Measurements from ENCODE around the gene AKAP8.
"Not testable (repeated sequence)": the region's sequence is repeated elsewhere in the genome, so short reads cannot be mapped to it uniquely, and the experiment has no call there.

AKAP8 gene

DNA sequence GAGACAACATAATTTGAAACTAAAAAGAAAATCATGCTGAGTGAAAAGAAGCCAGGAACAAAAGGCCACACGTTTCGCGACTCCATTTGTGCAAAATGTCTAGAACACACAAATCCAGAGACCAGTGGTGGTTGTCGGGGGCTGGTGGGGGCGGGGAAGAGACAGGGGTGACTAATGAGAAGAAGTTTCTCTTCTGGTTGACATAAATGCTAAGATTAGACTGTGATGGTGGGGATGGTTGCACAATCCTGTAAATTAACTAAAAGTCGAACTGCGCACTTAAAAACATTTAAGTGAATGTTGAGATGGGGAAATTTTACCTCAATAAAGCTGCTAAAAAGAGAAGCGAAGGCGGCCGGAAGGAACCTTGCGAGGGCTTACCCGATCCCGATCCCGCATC lies 7.1 kb downstream of the AKAP8 start:
- no peak for DNase-seq

DNA sequence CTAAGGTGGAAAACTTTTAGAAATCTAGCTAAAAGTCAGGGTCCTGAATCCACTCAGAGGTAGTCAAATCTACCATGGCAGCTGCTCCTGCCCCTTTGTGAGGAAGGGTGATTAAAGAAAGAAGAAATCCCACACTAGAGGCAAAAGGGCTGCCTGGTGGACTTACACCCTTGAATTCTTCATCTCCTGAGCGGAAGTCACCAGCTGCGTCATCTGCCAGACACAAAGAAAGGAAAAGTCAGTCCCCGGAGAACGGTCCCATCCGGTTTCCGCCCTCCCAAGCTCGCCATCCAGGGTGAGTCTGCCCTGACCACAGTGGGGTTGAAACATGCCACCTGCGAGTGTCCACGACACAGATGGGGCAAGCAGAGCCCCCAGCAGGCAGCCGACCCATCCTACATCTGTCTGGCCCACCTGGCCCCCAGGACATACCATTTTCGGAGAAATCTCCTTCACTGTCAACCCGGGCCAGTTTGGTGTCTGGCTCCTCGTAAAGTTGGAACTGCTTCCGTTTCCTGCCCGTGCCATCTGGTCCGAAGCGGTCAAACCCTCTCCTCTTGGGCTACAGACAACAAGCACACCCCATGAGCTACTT lies 7.7 kb downstream of the AKAP8 start:
- DNase-seq = no peak

DNA sequence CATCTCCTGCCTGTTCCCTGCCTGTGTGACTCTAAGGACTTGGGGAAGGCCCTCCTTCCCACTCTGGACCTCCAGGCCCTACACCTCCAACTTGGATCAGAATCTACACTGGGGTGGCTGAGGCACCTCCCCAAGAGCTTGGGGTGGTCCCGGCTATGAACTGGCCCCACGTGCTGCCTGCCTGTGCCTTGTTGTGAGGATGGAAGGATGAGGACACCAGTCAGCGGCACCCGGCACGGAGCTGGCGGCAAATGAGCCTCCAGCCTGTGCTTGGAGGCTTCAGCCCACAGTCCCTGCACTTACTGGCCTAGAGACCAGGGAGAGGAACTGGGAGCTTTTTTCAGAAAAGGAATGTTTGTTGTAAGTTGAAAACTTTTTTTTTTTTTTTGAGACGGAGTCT lies 8.5 kb downstream of the AKAP8 start:
- no peak for DNase-seq

DNA sequence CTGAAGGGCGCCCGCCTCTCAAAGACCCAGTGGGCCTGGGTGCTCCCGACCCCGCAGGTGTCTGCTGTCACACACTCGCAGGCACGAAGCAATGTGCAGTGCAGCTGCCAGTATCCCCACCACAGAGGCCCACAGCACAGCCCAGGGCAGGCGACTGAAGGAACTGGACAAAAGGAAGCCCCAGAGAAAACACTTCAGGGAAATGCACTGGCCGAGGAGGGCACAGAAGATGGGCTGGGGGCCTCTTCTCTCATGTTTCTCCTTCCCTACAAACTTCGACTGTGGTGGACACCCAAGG lies 10.0 kb downstream of the AKAP8 start:
- DNase-seq = no peak

DNA sequence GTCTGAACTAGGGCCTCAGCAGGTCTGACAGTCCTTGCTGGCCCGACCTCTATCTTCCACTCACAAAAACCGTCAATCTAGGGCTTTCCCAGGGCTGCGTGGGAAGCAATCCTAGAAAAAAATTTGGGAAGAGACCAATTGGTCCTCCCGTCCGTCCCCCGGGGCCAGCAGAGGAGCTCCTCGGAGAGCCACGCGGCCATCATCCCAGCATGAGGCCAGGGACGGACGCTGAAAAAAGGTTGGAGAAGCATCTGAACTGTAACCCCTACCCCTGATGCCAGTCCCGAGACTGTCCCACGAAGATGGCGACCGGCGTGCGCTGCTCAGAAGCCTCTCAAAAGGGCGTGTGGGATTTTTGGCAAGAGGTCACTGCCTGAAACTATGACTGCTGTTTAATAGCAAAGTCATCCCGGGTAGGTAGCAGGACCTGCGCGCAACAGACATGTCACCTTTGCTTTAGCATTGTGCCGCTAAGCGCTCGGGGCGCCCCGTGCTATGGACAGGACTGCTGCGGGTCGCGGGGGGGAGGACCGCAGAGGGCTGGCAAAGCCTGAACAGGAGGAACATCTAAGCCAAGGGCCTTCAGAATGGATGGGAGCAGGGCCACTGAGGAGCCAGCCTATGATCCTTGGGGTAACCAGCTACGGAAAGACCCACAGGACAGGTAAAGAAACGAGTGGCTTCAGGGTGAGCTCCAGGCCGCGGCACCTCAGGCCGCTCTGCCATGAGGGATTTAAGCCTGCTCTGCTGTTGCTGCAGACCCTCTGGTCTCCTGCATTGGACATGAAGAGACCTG lies 10.6 kb downstream of the AKAP8 start:
- DNase-seq = no peak

DNA sequence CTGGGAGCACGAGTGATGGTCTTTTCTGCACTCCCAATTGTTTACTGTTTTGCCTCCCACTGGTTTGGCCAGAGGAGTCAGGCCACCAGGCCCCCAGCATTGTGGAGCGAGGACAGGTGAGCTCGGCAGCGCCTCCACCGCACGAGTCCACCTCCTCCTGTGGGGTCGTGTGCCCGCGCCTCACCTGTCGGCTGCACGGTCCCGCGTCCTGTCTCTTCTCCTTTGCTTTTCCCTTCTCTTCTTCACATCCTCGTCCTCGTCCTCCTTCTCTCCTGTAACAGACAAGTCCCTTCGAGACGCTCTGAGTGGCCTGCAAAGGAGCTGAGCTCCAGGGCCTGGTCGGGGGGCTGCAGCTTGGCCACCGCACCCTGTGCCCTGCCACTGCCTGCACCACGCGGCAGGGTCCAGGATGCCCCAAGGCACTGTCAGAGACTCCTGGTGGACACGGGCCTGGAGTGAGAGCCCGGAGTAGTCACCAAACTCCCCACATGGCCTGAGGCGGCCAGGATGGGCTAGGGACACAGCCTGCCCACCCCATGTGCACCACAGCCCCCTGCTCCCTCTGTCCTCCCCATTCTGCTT lies 11.4 kb downstream of the AKAP8 start:
- no peak for DNase-seq

DNA sequence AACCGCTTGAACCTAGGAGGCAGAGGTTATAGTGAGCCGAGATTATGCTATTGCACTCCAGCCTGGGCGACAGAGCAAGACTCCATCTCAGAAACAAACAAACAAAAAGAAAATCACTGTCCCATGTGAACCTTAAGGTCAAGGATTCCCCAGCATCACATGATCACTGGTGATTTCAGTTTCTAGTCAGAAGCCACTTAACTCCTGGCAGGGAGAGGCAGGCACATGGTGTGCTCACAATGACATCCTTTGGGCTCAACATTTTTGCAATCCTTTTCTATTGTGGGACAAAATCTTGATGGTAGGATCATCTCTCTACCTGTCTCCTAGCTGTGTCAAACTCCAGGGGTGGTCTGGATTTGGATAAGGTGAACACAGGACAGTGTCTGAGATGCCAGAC lies 12.1 kb downstream of the AKAP8 start:
- DNase-seq = no peak

DNA sequence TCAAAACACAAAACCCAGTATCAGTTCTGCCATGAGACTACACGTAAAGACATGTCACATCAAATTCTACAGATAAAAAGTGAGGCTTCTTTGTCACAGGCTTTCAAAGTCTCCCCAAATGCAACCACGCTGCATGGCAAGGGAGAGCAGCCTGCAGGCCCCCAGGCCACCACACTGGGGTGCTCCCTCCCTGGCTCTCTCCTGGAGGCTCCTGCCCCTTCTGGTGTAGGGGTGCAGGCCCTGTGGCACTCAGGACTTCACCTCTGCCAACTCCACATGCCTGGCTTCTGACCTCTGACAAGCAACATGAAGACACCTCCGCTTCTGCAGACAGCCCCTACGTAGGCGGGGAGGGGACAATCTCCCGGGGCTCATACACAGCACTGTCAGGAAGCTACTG lies 14.3 kb downstream of the AKAP8 start:
- DNase-seq = no peak

DNA sequence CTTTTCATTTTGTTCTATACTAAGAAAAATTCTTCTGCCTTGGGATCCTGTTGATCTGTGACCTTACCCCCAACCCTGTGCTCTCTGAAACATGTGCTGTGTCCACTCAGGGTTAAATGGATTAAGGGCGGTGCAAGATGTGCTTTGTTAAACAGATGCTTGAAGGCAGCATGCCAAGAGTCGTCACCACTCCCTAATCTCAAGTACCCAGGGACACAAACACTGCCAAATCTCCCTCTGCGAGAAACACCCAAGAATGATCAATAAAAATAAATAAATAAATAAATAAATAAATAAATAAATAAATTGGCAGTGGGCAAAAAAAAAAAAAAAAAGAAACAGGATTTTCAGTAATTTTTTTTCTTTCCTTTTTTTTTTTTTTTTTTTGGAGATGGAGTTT lies 15.8 kb downstream of the AKAP8 start:
- not testable (repeated sequence) for DNase-seq

DNA sequence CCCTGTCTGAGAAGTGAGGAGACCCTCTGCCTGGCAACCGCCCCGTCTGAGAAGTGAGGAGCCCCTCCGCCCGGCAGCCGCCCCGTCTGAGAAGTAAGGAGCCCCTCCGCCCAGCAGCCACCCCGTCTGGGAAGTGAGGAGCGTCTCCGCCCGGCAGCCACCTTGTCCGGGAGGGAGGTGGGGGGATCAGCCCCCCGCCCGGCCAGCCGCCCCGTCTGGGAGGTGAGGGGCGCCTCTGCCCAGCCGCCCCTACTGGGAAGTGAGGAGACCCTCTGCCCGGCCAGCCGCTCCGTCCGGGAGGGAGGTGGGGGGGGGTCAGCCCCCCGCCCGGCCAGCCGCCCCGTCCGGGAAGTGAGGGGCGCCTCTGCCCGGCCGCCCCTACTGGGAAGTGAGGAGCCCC lies 16.5 kb downstream of the AKAP8 start:
- not testable (repeated sequence) for DNase-seq

DNA sequence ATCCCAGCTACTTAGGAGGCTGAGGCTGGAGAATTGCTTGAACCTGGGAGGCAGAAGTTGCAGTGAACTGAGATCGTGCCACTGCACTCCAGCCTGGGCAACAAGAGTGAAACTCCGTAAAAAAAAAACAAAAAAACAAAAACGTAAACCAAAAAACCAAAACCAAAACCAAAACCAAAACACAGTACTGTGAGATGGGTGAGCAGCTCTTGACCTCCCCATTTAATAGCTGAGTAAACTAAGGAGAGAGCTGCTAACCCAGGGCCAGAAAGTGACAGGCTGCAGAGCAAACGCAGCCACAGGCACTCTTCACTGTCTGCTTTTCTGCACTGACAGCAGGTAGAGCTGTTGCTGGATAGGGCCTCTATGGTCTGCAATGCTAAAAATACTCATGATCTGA lies 19.6 kb downstream of the AKAP8 start:
- DNase-seq = not testable (repeated sequence)

DNA sequence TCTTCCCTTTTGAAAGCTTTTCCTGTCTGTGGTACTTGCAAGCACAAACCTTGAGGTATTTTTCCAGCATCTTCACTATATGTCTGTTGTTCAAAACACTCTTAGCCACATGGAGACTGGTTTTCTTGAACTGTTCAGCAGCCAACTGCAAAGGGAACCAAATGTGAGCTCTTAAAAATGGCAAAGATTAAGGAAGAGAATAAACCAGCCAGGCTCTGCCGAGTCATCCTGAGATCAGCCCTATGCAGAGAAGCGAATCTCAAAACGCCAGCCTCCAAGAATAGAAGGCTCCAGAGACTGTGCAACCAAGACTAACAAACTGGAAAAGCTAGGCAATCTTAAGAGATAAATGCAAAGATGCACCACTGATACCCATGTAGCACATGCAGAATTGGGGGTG lies 20.7 kb downstream of the AKAP8 start:
- DNase-seq = no peak

DNA sequence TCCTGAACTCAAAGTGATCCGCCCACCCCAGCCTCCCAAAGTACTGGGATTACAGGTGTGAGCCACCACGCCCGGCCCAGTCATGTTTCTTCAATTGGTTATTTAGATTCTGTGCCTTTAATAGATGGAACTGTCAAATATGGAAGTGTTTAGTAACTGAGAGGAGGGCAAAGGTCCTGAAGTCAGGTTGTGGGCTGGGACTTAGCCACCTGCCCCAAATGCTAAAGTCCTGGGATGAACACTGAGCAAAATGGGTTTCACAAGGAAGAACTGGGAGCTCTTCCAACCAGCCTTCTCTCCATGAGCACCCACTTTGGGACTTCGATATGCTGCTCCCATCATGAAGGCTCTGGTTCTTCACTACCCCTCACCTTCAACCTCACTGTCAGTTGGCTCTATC lies 21.7 kb downstream of the AKAP8 start:
- no peak for DNase-seq

DNA sequence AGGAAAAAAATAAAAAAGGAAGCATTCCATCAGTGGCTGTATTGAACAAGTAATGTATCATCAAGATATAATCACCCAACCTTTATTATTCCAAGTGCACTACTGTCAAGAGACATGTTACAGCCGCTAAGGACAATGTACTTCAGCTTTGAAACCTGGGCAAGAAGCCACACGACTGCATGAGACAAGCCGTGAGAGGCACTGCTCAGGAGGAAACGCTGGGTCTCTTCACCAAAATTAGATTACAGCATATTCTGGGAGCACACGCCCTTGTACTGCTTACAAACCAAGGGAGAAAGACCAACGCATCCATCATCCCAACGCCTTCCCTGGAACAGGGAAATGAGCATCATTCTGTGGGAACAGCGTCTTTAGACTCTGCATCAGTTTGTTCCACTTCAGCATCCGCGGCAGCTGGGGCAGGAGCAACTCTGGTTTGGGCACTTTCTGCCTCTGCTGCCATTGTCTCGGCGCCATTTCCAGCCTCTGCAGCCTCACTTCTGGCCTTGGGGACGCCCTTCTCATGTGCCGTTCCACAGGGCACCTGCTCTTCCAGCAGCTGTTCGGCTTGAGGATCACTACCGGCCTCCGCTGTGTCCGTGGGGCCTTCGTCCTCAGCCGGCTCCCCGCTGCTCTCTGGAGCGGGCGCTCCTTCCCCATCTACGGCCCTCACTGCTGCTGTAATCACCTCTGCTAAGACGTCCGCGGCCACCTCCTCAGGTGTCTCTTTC lies 24.9 kb downstream of the AKAP8 start:
- DNase-seq = no peak

DNA sequence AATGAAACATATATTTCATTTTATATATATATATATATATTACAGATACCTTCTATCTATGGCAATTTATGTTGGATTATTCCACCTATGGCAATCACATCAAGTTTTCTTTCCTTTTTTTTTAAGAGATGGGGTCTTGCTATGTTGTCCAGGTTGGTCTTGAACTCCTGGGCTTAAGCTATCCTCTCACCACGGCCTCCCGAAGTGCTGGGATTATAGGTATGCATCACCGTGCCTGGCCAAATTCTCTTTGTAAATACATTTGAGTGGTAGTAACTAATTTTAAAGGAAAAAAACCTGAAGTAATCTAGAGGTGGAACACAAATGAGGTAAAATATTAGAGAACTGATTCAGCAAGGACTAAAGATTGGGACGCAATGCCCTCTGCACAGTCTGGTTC lies 25.7 kb downstream of the AKAP8 start:
- DNase-seq = no peak

DNA sequence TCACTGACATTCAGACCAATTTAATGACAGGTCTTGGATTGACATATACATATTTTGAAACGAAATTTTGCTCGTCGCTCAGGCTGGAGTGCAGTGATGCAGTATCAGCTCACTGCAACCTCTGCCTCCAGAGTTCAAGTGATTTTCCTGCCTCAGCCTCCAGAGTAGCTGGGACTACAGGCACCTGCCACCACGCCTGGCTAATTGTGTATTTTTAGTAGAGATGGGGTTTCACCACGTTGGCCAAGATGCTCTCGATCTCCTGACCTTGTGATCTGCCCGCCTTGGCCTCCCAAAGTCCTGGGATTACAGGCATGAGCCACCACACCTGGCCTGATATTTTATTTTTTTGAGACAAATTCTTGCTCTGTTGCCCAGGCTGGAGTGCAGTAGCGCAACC lies 27.1 kb downstream of the AKAP8 start:
- DNase-seq = not testable (repeated sequence)

DNA sequence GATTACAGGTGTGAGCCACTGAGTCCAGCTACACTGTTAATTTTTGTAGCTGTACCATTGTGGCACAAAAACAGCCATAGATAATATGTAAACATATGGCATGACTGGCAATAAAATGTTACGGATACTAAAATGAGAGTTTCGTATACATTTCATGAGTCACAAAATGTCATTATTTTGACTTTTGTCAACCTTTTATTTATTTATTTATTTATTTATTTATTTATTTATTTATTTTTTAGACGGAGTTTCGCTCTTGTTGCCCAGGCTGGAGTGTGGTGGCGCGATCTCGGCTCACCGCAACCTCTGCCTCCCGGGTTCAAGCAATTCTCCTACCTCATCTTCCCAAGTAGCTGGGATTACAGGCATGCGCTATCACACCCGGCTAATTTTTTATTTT lies 38.3 kb downstream of the AKAP8 start:
- not testable (repeated sequence) for DNase-seq

DNA sequence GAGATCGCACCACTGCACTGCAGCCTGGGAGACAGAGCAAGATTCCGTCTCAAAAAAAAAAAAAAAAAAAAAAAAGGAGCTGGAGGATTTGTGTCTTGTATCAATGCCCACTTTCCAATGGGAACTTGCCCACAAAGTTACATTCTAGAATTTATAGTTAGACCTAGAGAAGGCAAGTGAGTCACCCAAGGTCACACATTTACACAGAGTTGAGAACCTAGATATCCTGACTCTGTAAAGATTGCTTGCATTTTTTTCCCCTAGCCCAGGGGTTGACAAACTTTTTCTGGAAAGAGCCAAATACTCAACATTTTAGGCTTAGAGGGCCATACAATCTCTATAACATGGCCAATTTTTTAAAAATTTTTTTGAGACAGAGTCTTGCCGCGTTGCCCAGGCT lies 39.5 kb downstream of the AKAP8 start:
- DNase-seq = no peak

DNA sequence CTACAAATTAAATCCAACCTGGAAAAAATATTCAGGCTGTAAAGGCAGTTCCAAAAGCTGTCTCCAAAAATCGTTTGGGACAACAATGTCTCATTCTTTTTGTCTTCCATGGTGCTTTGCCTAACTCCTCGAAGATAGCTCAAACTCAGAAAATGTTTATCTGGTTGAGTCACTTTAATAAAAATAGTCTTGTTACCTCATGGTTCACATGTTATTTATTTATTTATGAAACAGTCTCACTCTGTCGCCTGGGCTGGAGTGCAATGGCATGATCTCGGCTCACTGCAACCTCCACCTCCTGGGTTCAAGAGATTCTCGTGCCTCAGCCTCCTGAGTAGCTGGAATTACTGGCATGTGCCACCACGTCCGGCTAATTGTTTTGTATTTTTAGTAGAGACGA lies 42.4 kb downstream of the AKAP8 start:
- DNase-seq = no peak

DNA sequence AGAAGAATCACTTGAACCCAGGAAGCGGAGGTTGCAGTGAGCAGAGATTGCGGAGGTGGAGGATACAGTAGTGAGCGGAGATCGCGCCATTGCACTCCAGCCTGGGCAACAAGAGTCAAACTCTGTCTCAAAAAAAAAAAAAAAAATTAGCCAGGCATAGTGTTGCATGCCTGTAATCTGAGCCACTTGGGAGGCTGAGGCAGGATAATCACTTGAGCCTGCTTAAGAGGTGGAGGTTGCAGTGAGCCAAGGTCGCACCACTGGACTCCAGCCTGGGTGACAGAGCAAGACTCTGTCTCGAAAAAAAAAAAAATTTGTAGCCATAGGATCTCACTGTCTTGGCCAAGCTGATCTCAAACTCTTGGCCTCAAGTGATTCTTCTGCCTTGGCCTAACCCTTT lies 43.6 kb downstream of the AKAP8 start:
- not testable (repeated sequence) for DNase-seq

DNA sequence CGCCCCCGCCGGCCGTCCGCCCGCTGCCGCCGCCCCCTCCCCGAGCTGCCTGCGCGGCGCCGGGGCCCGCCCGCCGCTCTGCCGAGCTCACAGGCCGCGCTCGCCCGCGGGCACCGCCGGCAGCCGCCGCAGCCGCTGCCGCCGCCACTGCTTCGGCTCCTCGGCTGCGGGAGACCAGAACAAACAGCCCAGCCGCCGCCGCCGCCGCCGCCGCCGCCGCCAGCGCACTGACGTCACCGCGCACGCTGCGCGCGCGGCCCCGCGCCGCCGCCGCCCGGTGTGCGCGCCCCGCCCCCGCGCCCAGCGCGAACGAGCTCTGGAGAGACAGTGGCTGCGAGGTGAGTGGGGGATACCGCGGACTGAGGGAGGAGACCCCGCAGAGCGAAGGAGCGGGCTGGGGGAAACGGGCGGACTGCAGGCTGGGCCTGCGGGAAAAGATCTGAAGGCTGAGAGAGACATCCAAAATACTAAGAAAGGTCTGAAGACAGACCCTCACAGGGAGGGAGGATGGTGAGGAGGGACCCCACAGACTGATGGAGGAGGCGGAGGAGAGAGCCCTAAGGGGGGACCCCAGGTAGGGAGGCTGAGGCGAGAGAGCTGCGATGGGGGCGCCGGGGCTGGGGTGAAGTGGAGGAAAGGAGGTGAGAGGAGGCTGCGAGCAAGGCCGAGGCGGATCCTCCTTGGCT lies 47.1 kb downstream of the AKAP8 start, which contains the start of gene BRD4:
Gene BRD4, minus strand, starts transcription at position 229 of the 686 bp plus-strand sequence. CDS start 59,440 bp downstream, outside the sequence.
- DNase-seq = peak in 1 of 2 experiments; percentile 40

DNA sequence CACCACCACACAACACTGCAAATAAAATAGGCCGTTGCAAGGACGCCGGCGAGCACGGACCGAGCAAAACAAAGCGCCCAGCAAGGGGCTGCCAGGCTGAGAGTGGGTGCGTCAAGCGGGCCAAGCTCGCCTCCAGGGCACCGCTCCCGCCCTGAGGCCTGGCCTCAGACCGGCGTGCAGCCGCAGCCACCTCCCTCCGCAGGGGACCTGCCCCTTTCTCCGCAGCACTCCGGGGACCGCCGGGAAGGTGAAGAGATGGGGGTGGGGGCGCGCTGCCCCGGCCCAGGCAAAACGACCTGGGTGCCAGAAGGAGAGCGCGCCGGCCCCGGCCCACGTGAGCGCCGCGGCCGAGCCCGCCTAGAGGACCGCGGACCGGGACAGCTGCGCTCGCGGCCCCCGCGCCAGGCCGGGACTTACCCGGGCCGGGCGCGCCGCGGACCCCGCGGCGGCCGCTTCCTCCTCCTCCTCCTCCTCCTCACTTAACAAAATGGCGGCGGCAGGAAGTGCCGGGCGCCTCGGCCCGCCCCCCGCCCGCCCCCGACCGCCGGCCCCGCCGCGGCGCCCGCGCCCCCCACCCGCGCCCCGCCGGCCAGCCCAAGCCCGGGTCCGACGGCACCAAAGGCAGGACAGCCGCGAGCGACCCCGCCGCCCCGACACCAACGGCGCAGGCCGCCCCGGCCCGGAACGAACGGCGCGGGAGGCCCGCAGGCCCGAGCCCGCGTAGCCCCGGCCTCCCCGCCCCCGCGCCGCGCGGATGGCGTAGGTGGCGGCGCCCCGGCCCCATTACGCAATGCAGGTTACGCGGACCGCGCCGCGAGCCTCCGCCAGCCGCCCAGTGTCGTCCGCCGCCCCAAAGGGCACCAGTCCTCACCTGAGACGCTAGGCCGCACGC lies 47.9 kb downstream of the AKAP8 start:
- DNase-seq = peak in 1 of 2 experiments; percentile 24

Data from SW 1271 (cell line).